Vagina (tissue), 2 donors: ENCODE measurements around the gene UQCC2.
A peak's percentile ranks its signal among the peaks of the same experiment; 100 is the strongest.

Source experiments
- POLR2A ChIP-seq, 2 donors: fragments of 450-650 bp; IDR thresholded peaks; one replicate each; pipeline ENCODE4 v1.6.1; 2017; ENCODE audit warnings: antibody characterized with exemption in 2 of 2, mild to moderate bottlenecking in 2 of 2, moderate library complexity in 2 of 2
- TF ChIP-seq, protein P1 (sequence below), 3 experiments: fragments of 450-650 bp in 2 of 3; fragments of 200-600 bp in 1 of 3; sonication (generic) in 1 of 3; IDR thresholded peaks; one replicate each; pipeline ENCODE4 v1.5.1; 2017 to 2019; ENCODE audit warnings: antibody characterized with exemption in 3 of 3, mild to moderate bottlenecking in 2 of 3, moderate library complexity in 2 of 3

DNA sequence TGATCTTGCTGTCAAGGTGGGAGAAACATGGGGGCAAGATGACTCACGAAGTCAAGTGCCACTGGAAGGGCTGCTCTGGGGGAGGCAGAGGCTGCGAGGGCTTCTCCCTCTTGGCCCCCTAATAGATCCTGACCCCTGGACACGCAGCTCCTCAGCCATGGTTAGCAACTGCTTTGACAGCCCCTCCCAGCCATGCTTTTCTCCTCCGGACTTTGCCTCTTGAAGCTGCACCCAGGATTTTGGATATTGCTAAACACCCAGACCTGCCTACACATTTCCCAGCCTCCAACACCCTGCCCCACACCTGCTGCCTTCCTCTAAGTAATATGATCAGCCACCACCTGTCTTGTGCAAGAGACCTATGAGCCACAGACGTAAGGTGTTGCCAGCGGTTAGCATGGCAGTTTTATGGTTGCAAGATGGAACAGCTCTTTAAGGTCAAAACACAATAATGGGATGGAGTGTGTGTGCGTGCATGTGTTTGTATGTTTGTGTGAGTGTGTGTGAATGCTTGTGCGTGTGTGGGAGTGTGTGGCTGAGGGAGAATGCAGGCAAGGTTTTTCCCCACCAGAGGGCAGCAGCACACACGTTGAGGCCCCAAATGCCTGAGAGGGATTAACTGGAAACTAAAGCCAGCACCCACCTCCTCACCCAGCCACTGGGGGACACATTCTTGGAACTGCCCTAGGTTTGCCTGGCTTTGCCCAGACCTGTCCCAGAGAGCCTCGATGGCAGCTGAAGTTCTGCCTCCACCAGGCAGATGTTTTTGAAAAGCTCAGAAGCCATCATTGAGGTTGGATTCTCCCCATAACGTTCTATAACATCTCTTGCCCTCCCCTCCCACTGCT is 32.7 kb upstream of the UQCC2 start:
- TF ChIP-seq, protein P1, sequence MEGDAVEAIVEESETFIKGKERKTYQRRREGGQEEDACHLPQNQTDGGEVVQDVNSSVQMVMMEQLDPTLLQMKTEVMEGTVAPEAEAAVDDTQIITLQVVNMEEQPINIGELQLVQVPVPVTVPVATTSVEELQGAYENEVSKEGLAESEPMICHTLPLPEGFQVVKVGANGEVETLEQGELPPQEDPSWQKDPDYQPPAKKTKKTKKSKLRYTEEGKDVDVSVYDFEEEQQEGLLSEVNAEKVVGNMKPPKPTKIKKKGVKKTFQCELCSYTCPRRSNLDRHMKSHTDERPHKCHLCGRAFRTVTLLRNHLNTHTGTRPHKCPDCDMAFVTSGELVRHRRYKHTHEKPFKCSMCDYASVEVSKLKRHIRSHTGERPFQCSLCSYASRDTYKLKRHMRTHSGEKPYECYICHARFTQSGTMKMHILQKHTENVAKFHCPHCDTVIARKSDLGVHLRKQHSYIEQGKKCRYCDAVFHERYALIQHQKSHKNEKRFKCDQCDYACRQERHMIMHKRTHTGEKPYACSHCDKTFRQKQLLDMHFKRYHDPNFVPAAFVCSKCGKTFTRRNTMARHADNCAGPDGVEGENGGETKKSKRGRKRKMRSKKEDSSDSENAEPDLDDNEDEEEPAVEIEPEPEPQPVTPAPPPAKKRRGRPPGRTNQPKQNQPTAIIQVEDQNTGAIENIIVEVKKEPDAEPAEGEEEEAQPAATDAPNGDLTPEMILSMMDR (IDR thresholded peaks at IDR 0.05): peak; percentile 58 to 91 (median 68)
- TF ChIP-seq POLR2A (IDR thresholded peaks at IDR 0.05): no peak
